GM18505 (cell line): ENCODE data around the gene EZH1.
"Not testable (repeated sequence)": the region's sequence is repeated elsewhere in the genome, so short reads cannot be mapped to it uniquely, and the experiment has no call there.

Source experiments
- ATAC-seq: cut with Tn5 transposase; IDR thresholded peaks from one replicate; pipeline ENCODE4 v1.9.1; 2021; ENCODE audit not compliant: unreplicated experiment
- POLR2A ChIP-seq: IDR thresholded peaks from 4 replicates; pipeline ENCODE4 v1.6.1; 2011; ENCODE audit warnings: borderline replicate concordance; ENCODE audit not compliant: insufficient read depth, insufficient read length; ENCODE audit errors: extremely low read depth

EZH1 gene

GRCh38 chr17:42669705-42669976 is 75.2 kb downstream of the EZH1 start:
- no peak for ATAC-seq
- TF ChIP-seq POLR2A = no peak

GRCh38 chr17:42667088-42667951 is 77.5 kb downstream of the EZH1 start:
- no peak for TF ChIP-seq POLR2A
- no peak for ATAC-seq

DNA sequence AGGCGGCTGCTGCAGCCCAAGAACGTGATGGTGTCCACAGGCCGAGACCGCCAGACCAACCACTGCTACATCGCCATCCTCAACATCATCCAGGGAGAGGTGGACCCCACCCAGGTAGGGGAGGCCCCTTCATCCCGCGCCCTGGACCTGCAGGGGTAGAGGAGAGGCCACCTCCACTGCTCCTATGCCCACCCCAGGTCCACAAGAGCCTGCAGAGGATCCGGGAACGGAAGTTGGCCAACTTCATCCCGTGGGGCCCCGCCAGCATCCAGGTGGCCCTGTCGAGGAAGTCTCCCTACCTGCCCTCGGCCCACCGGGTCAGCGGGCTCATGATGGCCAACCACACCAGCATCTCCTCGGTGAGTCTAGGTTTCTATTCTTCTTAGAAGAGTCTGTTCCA is 78.7 kb downstream of the EZH1 start:
- ATAC-seq = not testable (repeated sequence)

DNA sequence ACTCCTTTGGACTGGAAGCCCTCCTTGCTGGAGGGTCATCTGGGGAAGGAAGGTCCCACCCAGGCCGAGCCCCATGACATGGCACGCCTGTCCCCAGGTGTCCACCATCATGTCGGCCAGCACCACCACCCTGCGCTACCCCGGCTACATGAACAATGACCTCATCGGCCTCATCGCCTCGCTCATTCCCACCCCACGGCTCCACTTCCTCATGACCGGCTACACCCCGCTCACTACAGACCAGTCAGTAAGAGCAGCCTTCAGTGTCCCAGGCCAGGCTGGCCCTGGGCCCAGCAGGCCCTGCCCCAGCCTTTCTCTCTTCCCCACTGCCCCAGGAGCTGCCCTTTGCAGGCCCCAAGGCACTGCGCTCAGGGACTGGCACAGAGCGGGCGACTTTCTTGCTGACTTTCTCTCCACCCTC is 79.2 kb downstream of the EZH1 start:
- TF ChIP-seq POLR2A = no peak
- ATAC-seq = no peak

GRCh38 chr17:42660692-42661345 is 84.0 kb downstream of the EZH1 start:
- ATAC-seq = no peak

GRCh38 chr17:42659932-42660274 is 84.9 kb downstream of the EZH1 start:
- not testable (repeated sequence) for ATAC-seq

More at GRCh38 chr17:42660692-42661345, 84.0 kb downstream of the EZH1 start:
- TF ChIP-seq POLR2A = no peak

- peak; percentile 65 for TF ChIP-seq POLR2A
- no peak for ATAC-seq
These were observed 85.5 kb downstream of the EZH1 start, which contains the start of gene TUBG2 for GRCh38 chr17:42659079-42659931. Gene TUBG2 (plus strand): TSS chr17:42659284. CDS start chr17:42659504, 220 bp downstream.

DNA sequence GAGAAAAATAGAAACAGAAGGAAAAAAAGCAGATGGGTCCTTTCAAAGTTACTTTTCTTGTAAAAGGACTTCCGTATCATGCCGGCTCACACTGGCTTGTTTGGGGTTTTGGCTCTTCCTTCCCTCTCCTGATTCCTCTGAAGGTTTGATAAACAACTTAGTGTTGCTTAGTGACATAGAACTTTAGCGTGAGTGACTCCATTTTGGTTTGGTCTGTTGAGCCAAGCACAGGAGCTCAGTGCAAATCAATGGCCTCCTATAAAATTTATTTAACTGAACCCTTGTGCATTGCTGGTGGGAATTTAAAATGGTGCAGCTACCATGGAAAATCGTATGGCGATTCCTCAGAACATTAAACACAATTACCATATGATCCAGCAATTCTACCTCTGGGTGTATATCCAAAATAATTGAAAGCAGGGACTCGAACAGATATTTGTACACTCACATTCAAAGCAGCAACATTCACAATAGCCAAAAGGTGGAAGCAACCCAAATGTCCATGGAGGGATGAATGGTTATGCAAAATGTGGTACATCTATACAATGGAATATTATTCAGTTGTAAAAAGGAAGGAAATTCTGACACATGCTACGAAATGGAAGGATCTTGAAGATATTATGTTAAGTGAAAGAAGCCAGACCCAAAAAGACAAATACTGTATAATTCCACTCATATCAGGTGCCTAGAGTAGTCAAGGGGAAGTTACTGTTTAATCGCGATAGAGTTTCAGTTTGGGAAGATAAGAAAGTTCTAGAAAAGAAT is 86.8 kb downstream of the EZH1 start:
- no peak for ATAC-seq
- no peak for TF ChIP-seq POLR2A

- no peak for ATAC-seq
- TF ChIP-seq POLR2A = no peak
These were observed 89.3 kb downstream of the EZH1 start for GRCh38 chr17:42655528-42655927.

GRCh38 chr17:42653179-42654124 is 91.4 kb downstream of the EZH1 start:
- no peak for ATAC-seq
- TF ChIP-seq POLR2A = no peak

GRCh38 chr17:42651392-42651791 is 93.4 kb downstream of the EZH1 start:
- TF ChIP-seq POLR2A = no peak

More at GRCh38 chr17:42651392-42651791, 93.4 kb downstream of the EZH1 start:
- ATAC-seq = no peak
